Naive thymus-derived CD8-positive, alpha-beta T cell (primary cell): Measurements from ENCODE around the gene ANGEL2. TPM values are rescaled to one million over a fixed set of nuclear protein-coding genes. Genes with fewer than 3 reads are reported as not detected.

Experiments
- ATAC-seq, 2 donors: fragments of 150-1000 bp; cut with Tn5 transposase in 1 of 2; sonication (Bioruptor Pico), chemical (Tn5 transposase) in 1 of 2; 1 replicate in 1 of 2; 2 replicates in 1 of 2; pipeline ENCODE4 v1.10.0; 2021; ENCODE audit warnings: mild to moderate bottlenecking in 2 of 2, moderate library complexity in 2 of 2
- POLR2A ChIA-PET: fragments of 350-600 bp; sonication (Branson Sonifier 250); formaldehyde crosslinking; loops from one replicate; lab custom pipeline; 2021; ENCODE audit warnings: antibody characterized with exemption; lab: Charles Lee
- DNase-seq, 10 donors: peaks; one replicate each; pipeline versions ENCODE4 v3.0.0 to v3.0.0-alpha.2; 2020 to 2022
- H3K27ac Mint-ChIP-seq, 10 donors: one replicate each; pipeline ENCODE4 v1.8.0; 2020 to 2022; ENCODE audit warnings: mild to moderate bottlenecking in 10 of 10, mixed read lengths in 10 of 10, moderate library complexity in 4 of 10, inconsistent platforms in 1 of 10
- H3K27me3 Mint-ChIP-seq, 5 donors: one replicate each; pipeline ENCODE4 v1.8.0; 2021 to 2022; ENCODE audit warnings: mixed read lengths in 5 of 5
- H3K36me3 Mint-ChIP-seq, 3 donors: one replicate each; pipeline ENCODE4 v1.8.0; 2020 to 2022; ENCODE audit warnings: mixed read lengths in 3 of 3, mild to moderate bottlenecking in 2 of 3, inconsistent platforms in 1 of 3
- H3K4me1 Mint-ChIP-seq, 4 donors: one replicate each; pipeline ENCODE4 v1.8.0; 2021 to 2022; ENCODE audit warnings: mixed read lengths in 4 of 4
- H3K4me3 Mint-ChIP-seq, 10 donors: one replicate each; pipeline ENCODE4 v1.8.0; 2020 to 2022; ENCODE audit warnings: mild to moderate bottlenecking in 10 of 10, mixed read lengths in 10 of 10, moderate library complexity in 6 of 10, inconsistent platforms in 1 of 10
- H3K9me3 Mint-ChIP-seq, 9 donors: one replicate each; pipeline ENCODE4 v1.8.0; 2020 to 2022; ENCODE audit warnings: mixed read lengths in 9 of 9, mild to moderate bottlenecking in 3 of 9, inconsistent platforms in 1 of 9, moderate library complexity in 1 of 9
- polyA plus RNA-seq, 3 donors: library from polyadenylated mRNA; unstranded; fragments of 300-500 nt; fragmentation: Illumina TruSeq; gene quantifications; one replicate each; pipeline ENCODE4 v1.2.3, GENCODE V29; 2021
- total RNA-seq, 8 experiments: library from RNA in 2 of 8; stranded (reverse) in 2 of 8; gene quantifications; one replicate each; pipeline ENCODE4 v1.2.3 and lab custom pipeline; 2021 to 2026

ANGEL2 gene
- total RNA-seq (10 to 100 TPM; 94.8 to 98.5 TPM), polyA plus RNA-seq (10 to 100 TPM; 18.5 to 28.1 (median 25.2) TPM), total RNA-seq (lab: John Stamatoyannopoulos, UW) (52.2 to 125 (median 61.4) reads per million in 6 experiments)

GRCh38 chr1:213015099-213016050, at the start of gene ANGEL2:
TSS of gene ANGEL2 (minus strand) at chr1:213015867. CDS start at chr1:213015671, 196 bp downstream.
- Mint-ChIP-seq H3K27me3 (no peaks in the 10 kb centered on the region), H3K4me1 (peaks cover 22 to 43% (median 37%) of the 10 kb centered on the region in 4 donors), H3K36me3 (peaks cover 0 to 27% (median 0%) of the 10 kb centered on the region in 3 donors), H3K27ac (peak within 1 kb of the TSS; percentile 96 to 100 (median 100)), H3K9me3 (no peaks in the 10 kb centered on the region), H3K4me3 (peak within 1 kb of the TSS; percentile 94 to 100 (median 100))
- ATAC-seq = peak; percentile 97 to 98
- POLR2A ChIA-PET = interaction anchor here (0.9 to 1.8 kb wide), 4 partner anchors 36 to 1265 kb away, joined by 3 to 8 read pairs (median 4); partner anchors contain the start of genes NSL1, RPS6KC1, SMYD2 and TATDN3
- DNase-seq = peak; percentile 86 to 98 (median 94)

GRCh38 chr1:213061263-213061662, 45.6 kb upstream of the ANGEL2 start:
- H3K36me3 Mint-ChIP-seq = peaks cover 0 to 10% (median 4%) of the 10 kb centered on the region in 3 donors
- H3K27me3 Mint-ChIP-seq = no peaks in the 10 kb centered on the region
- peaks cover 0 to 20% (median 12%) of the 10 kb centered on the region in 4 donors for H3K4me1 Mint-ChIP-seq
- H3K9me3 Mint-ChIP-seq = peaks cover 0 to 3% (median 0%) of the 10 kb centered on the region in 9 donors
- no peak overlapping the region for H3K4me3 Mint-ChIP-seq
- ATAC-seq (no peak), DNase-seq (no peak)
- POLR2A ChIA-PET = interaction anchor here (0.5 to 0.7 kb wide), 2 partner anchors 79 to 1736 kb away, joined by 3 to 5 read pairs; no protein-coding TSS in a partner anchor
- H3K27ac Mint-ChIP-seq = peak overlapping the region in 1 of 10 donors; percentile 29

- ATAC-seq (no peak), DNase-seq (no peak)
- no peak overlapping the region for H3K27ac Mint-ChIP-seq
- POLR2A ChIA-PET = interaction anchor here (0.5 to 0.7 kb wide), 2 partner anchors 80 to 1736 kb away, joined by 3 to 5 read pairs; no protein-coding TSS in a partner anchor
- no peaks in the 10 kb centered on the region for H3K27me3 Mint-ChIP-seq
- H3K4me1 Mint-ChIP-seq = peaks cover 0 to 23% (median 10%) of the 10 kb centered on the region in 4 donors
- H3K9me3 Mint-ChIP-seq = peaks cover 0 to 3% (median 0%) of the 10 kb centered on the region in 9 donors
- peaks cover 0 to 10% (median 4%) of the 10 kb centered on the region in 3 donors for H3K36me3 Mint-ChIP-seq
- H3K4me3 Mint-ChIP-seq = no peak overlapping the region
Observed at GRCh38 chr1:213060836-213061235, 45.2 kb upstream of the ANGEL2 start.

GRCh38 chr1:213057264-213058059, 41.8 kb upstream of the ANGEL2 start:
- Mint-ChIP-seq H3K9me3 (peaks cover 0 to 3% (median 0%) of the 10 kb centered on the region in 9 donors), H3K4me3 (no peak overlapping the region), H3K27ac (no peak overlapping the region), H3K4me1 (peaks cover 5 to 36% (median 25%) of the 10 kb centered on the region in 4 donors), H3K27me3 (no peaks in the 10 kb centered on the region), H3K36me3 (peaks cover 0 to 4% (median 4%) of the 10 kb centered on the region in 3 donors)
- POLR2A ChIA-PET = no interaction called here
- no peak for DNase-seq
- ATAC-seq = no peak

GRCh38 chr1:213055767-213056166, 40.1 kb upstream of the ANGEL2 start:
- POLR2A ChIA-PET = no interaction called here
- Mint-ChIP-seq H3K27ac (no peak overlapping the region), H3K9me3 (peaks cover 0 to 3% (median under 1%) of the 10 kb centered on the region in 9 donors), H3K4me3 (no peak overlapping the region), H3K27me3 (no peaks in the 10 kb centered on the region), H3K4me1 (peaks cover 9 to 43% (median 32%) of the 10 kb centered on the region in 4 donors), H3K36me3 (peaks cover 0 to 2% (median 2%) of the 10 kb centered on the region in 3 donors)
- no peak for ATAC-seq
- no peak for DNase-seq

- peaks cover 0 to 9% (median 2%) of the 10 kb centered on the region in 3 donors for H3K36me3 Mint-ChIP-seq
- ATAC-seq (no peak), DNase-seq (no peak)
- H3K4me1 Mint-ChIP-seq = peaks cover 15 to 51% (median 39%) of the 10 kb centered on the region in 4 donors
- H3K27ac Mint-ChIP-seq = no peak overlapping the region
- H3K9me3 Mint-ChIP-seq = peaks cover 0 to 9% (median 3%) of the 10 kb centered on the region in 9 donors
- no peak overlapping the region for H3K4me3 Mint-ChIP-seq
- H3K27me3 Mint-ChIP-seq = no peaks in the 10 kb centered on the region
- POLR2A ChIA-PET = no interaction called here
Observed at GRCh38 chr1:213054733-213055591, 39.3 kb upstream of the ANGEL2 start.

GRCh38 chr1:213054142-213054541, 38.5 kb upstream of the ANGEL2 start:
- Mint-ChIP-seq H3K27me3 (peaks cover 2 to 4% (median 2%) of the 10 kb centered on the region in 5 donors), H3K36me3 (peaks cover 0 to 13% (median 1%) of the 10 kb centered on the region in 3 donors), H3K27ac (no peak overlapping the region), H3K4me1 (peaks cover 15 to 52% (median 39%) of the 10 kb centered on the region in 4 donors), H3K4me3 (no peak overlapping the region), H3K9me3 (peaks cover 0 to 17% (median 3%) of the 10 kb centered on the region in 9 donors)
- ATAC-seq (no peak), DNase-seq (no peak)
- POLR2A ChIA-PET = interaction anchor here (0.7 kb wide), 1 partner anchor 31 kb away, joined by 5 read pairs; no protein-coding TSS in a partner anchor

- Mint-ChIP-seq H3K4me3 (no peak overlapping the region), H3K27ac (peak overlapping the region in 1 of 10 donors; percentile 0), H3K9me3 (peaks cover 0 to 20% (median 3%) of the 10 kb centered on the region in 9 donors), H3K4me1 (peaks cover 15 to 52% (median 39%) of the 10 kb centered on the region in 4 donors), H3K36me3 (peaks cover 0 to 18% (median 3%) of the 10 kb centered on the region in 3 donors), H3K27me3 (peaks cover 5 to 11% (median 9%) of the 10 kb centered on the region in 5 donors)
- DNase-seq = no peak
- ATAC-seq = no peak
- POLR2A ChIA-PET = interaction anchor here (0.7 kb wide), 1 partner anchor 32 kb away, joined by 5 read pairs; no protein-coding TSS in a partner anchor
Observed at GRCh38 chr1:213053455-213053854, 37.8 kb upstream of the ANGEL2 start.

GRCh38 chr1:213051881-213052202, 36.2 kb upstream of the ANGEL2 start:
- H3K4me3 Mint-ChIP-seq = peak overlapping the region; percentile 88 to 100 (median 96)
- peaks cover 0 to 22% (median 6%) of the 10 kb centered on the region in 3 donors for H3K36me3 Mint-ChIP-seq
- H3K9me3 Mint-ChIP-seq = peaks cover 0 to 20% (median 3%) of the 10 kb centered on the region in 9 donors
- H3K27me3 Mint-ChIP-seq = peaks cover 8 to 27% (median 14%) of the 10 kb centered on the region in 5 donors
- no peak for ATAC-seq
- H3K4me1 Mint-ChIP-seq = peaks cover 15 to 49% (median 39%) of the 10 kb centered on the region in 4 donors
- DNase-seq = no peak
- peak overlapping the region in 7 of 10 donors; percentile 74 to 93 (median 91) for H3K27ac Mint-ChIP-seq
- POLR2A ChIA-PET = no interaction called here

- Mint-ChIP-seq H3K4me3 (peak within 1 kb of the TSS; percentile 88 to 100 (median 96)), H3K4me1 (peaks cover 15 to 44% (median 36%) of the 10 kb centered on the region in 4 donors), H3K9me3 (peaks cover 0 to 20% (median 3%) of the 10 kb centered on the region in 9 donors), H3K27ac (peak within 1 kb of the TSS; percentile 89 to 98 (median 95)), H3K36me3 (peaks cover 0 to 22% (median 6%) of the 10 kb centered on the region in 3 donors), H3K27me3 (peaks cover 10 to 31% (median 14%) of the 10 kb centered on the region in 5 donors)
- DNase-seq (peak; percentile 67 to 90 (median 76)), ATAC-seq (peak; percentile 97)
- POLR2A ChIA-PET = interaction anchor here (0.6 to 1.2 kb wide), 3 partner anchors 36 to 1527 kb away, joined by 5 to 8 read pairs (median 5); partner anchors contain the start of gene ANGEL2
Observed at GRCh38 chr1:213051127-213051880, 35.6 kb upstream of the ANGEL2 start, which contains the start of gene RPS6KC1. TSS of gene RPS6KC1 (plus strand) at chr1:213051241. CDS start at chr1:213051405, 164 bp downstream.
